Measurements from ENCODE around the gene CALN1.

The CALN1 gene

DNA sequence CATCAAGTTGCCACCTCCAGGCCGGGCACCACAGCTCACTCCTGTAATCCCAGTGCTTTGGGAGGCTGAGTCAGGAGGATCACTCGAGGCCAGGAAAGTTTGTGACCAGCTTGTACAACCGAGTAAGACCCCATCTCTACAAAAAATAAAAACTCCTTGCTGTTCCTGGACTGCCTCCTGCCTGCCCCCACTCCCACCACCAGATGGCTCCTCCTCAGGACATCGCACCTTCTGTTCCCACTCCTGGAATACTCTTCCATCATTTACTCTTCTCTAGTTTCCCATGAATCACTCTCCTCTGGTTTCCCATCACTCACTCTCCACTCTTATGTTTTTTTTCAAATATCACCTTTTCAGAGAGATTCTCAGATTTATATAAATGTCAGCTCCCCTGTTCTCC, 540.7 kb downstream of the CALN1 start:
- H3K9ac ChIP-seq (ENCODE audit: low read depth, low read length): no peak overlapping the region
- no peaks in the 10 kb centered on the region for H3K4me1 ChIP-seq (ENCODE audit: insufficient read depth, low read length)
- no peaks in the 10 kb centered on the region for H3K27me3 ChIP-seq (ENCODE audit: insufficient read depth, low read length)
- no peaks in the 10 kb centered on the region for H3K36me3 ChIP-seq (ENCODE audit: insufficient read depth, low read length)
- peaks cover 8% of the 10 kb centered on the region for H3K9me3 ChIP-seq (ENCODE audit: insufficient read depth, low read depth, low read length)
- no peak overlapping the region for H3K27ac ChIP-seq (ENCODE audit: low read depth, low read length)
- WGBS: 87% methylated on average over 4 of the region's 4 CpGs
- H3K4me3 ChIP-seq (ENCODE audit: low read length): no peak overlapping the region

DNA sequence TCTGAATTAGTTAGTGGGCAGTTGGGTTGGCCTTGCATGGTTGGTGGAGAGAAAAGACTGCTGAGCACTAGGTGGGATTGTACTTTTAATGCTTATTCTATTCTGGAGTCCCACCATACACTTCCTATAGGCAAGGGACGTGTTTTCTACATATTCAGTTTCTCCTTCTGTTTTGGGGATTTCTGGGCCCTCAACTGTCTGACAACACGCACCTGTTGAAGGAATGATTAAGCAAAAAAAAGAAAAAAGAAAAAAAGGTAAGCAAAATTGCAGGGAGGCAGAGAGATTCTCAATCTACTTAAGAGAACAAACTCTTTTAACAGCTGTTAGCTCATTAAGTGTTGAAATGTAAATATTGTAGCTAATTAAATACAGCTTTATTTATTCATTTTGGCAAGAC, 541.3 kb downstream of the CALN1 start:
- WGBS: 85% methylated on average over 2 of the region's 2 CpGs
- Histone ChIP-seq H3K27ac (ENCODE audit: low read depth, low read length) (no peak overlapping the region), H3K9me3 (ENCODE audit: insufficient read depth, low read depth, low read length) (peaks cover 2% of the 10 kb centered on the region; the same call in 1 of the 2 replicates), H3K9ac (ENCODE audit: low read depth, low read length) (no peak overlapping the region), H3K4me3 (ENCODE audit: low read length) (no peak overlapping the region), H3K4me1 (ENCODE audit: insufficient read depth, low read length) (no peaks in the 10 kb centered on the region), H3K27me3 (ENCODE audit: insufficient read depth, low read length) (no peaks in the 10 kb centered on the region), H3K36me3 (ENCODE audit: insufficient read depth, low read length) (no peaks in the 10 kb centered on the region)

DNA sequence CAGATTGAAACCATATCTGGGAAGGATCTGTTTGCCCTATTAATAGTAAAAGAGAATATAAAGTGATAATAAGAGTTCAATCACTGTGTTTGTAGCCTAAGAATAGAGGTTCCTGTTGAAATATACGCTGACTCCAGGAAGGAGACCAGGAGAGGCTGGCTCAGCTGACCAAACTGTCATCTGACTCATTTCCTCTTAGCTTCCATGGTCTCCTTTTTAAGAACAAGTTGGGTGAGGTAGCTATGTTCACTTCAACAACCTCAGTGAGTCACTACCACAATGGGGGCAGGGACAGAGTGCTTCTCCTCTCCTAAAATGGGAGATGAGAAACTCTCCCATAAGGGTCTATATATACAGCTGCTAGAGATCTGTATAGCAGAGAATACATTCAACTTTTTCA, 543.3 kb downstream of the CALN1 start:
- Histone ChIP-seq H3K27ac (ENCODE audit: low read depth, low read length) (no peak overlapping the region), H3K4me1 (ENCODE audit: insufficient read depth, low read length) (no peaks in the 10 kb centered on the region), H3K9ac (ENCODE audit: low read depth, low read length) (no peak overlapping the region), H3K9me3 (ENCODE audit: insufficient read depth, low read depth, low read length) (no peaks in the 10 kb centered on the region), H3K36me3 (ENCODE audit: insufficient read depth, low read length) (no peaks in the 10 kb centered on the region), H3K4me3 (ENCODE audit: low read length) (no peak overlapping the region), H3K27me3 (ENCODE audit: insufficient read depth, low read length) (no peaks in the 10 kb centered on the region)
- 92% methylated on average over 1 of the region's 1 CpG for WGBS

DNA sequence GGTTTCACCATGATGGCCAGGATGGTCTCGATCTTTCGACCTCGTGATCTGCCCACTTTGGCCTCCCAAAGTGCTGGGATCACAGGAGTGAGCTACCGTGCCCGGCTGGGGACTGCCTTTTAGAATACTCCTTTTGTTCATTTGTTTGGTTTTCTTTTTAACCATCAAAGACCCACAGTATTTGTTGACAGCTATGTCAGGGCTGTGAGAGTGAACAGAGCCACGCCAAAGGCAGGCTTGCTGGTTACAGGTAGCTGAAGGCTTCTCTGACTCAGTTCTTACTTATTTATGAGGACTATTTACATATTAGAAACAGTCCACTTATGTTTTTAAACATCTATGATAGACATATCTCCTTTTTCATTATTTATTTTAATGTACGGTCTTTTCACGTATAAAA, 544.5 kb downstream of the CALN1 start:
- no peaks in the 10 kb centered on the region for H3K36me3 ChIP-seq (ENCODE audit: insufficient read depth, low read length)
- no peaks in the 10 kb centered on the region for H3K27me3 ChIP-seq (ENCODE audit: insufficient read depth, low read length)
- 86% methylated on average over 5 of the region's 8 CpGs for WGBS
- no peaks in the 10 kb centered on the region for H3K9me3 ChIP-seq (ENCODE audit: insufficient read depth, low read depth, low read length)
- H3K4me3 ChIP-seq (ENCODE audit: low read length): no peak overlapping the region
- H3K4me1 ChIP-seq (ENCODE audit: insufficient read depth, low read length): no peaks in the 10 kb centered on the region
- no peak overlapping the region for H3K9ac ChIP-seq (ENCODE audit: low read depth, low read length)
- H3K27ac ChIP-seq (ENCODE audit: low read depth, low read length): no peak overlapping the region

DNA sequence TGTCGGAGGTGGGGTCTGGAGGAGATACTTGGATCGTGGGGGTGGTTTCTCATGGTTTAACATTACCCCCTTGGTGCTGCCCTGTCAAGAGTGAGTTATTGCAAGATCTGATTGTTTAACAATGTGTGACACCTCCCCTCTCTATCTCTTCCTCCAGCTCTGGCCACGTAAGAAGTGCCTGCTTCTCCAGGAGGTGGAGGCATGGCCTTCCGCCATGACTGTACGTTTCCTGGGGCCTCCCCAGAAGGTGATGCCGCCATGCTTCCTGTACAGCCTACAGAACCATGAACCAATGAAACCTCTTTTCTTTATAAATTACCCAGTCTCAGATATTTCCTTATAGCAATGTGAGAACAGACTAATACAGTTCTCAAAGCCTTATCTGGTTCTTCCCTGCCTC, 547.0 kb downstream of the CALN1 start:
- 90% methylated on average over 6 of the region's 6 CpGs for WGBS
- no peak overlapping the region for H3K4me3 ChIP-seq (ENCODE audit: low read length)
- no peak overlapping the region for H3K27ac ChIP-seq (ENCODE audit: low read depth, low read length)
- H3K36me3 ChIP-seq (ENCODE audit: insufficient read depth, low read length): no peaks in the 10 kb centered on the region
- H3K9me3 ChIP-seq (ENCODE audit: insufficient read depth, low read depth, low read length): no peaks in the 10 kb centered on the region
- no peaks in the 10 kb centered on the region for H3K4me1 ChIP-seq (ENCODE audit: insufficient read depth, low read length)
- H3K27me3 ChIP-seq (ENCODE audit: insufficient read depth, low read length): no peaks in the 10 kb centered on the region
- H3K9ac ChIP-seq (ENCODE audit: low read depth, low read length): no peak overlapping the region

DNA sequence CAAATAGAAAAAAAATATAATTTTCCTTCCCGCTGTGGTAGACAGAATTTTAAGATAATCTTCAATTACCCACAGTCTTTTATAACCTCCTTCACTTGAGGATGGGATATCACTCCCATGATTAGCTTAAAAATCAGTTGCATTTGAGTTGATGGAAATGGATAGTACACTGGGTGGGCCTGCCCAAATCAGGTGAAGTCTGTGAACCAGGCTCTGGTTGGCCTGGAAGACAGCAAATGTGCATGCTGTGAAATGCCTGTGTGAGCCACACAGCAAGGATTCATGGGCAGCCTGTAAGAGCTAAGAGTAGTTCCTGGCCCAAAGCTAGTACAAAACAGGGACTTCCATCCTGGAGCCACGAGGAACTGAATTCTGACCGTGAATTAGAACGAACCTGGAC, 548.0 kb downstream of the CALN1 start:
- Histone ChIP-seq H3K27me3 (ENCODE audit: insufficient read depth, low read length) (no peaks in the 10 kb centered on the region), H3K4me3 (ENCODE audit: low read length) (no peak overlapping the region), H3K36me3 (ENCODE audit: insufficient read depth, low read length) (no peaks in the 10 kb centered on the region), H3K9me3 (ENCODE audit: insufficient read depth, low read depth, low read length) (no peaks in the 10 kb centered on the region), H3K9ac (ENCODE audit: low read depth, low read length) (no peak overlapping the region), H3K4me1 (ENCODE audit: insufficient read depth, low read length) (no peaks in the 10 kb centered on the region), H3K27ac (ENCODE audit: low read depth, low read length) (no peak overlapping the region)
- WGBS: 97% methylated on average over 4 of the region's 4 CpGs

DNA sequence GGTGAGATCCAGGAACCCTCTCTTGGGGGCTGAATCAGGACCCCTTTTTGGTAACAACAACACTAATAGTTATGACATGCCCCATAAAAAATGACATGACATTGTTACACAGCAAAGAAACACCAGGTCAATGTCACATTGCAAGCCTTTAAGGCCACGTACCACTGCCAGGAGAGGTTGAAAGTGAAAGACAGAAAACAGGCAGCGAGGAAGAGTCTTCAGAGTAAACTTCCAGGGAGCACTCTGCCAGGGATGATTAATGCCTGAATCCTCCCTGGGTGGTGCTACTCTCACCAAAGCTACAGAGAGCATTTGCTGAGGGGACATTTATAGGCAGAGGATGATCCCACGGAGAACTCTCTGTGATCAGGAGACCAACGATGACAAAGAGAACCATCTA, 551.6 kb downstream of the CALN1 start:
- Histone ChIP-seq H3K9ac (ENCODE audit: low read depth, low read length) (no peak overlapping the region), H3K27me3 (ENCODE audit: insufficient read depth, low read length) (no peaks in the 10 kb centered on the region), H3K4me1 (ENCODE audit: insufficient read depth, low read length) (no peaks in the 10 kb centered on the region), H3K4me3 (ENCODE audit: low read length) (no peak overlapping the region), H3K9me3 (ENCODE audit: insufficient read depth, low read depth, low read length) (no peaks in the 10 kb centered on the region), H3K27ac (ENCODE audit: low read depth, low read length) (no peak overlapping the region), H3K36me3 (ENCODE audit: insufficient read depth, low read length) (no peaks in the 10 kb centered on the region)
- WGBS: 89% methylated on average over 4 of the region's 4 CpGs

DNA sequence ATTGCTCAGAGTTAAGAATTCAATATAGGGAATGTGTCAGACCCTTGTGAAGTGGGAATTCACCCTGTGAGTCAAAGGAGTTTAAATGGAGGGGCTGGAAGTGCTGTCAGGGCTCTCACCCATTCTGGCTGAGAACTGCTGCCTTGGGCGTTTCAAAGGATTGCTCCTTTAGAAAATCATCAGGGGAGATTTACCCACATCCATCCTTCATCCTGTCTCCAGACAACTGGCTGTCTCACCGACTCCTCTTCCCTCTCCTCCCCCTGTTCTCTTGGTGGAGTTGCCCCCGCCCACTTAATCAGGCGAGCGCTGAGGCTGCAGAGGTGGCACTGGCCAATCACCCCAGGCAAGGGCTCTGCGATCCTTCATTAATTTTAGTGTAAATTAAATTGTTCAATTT, 554.8 kb downstream of the CALN1 start:
- H3K27me3 ChIP-seq (ENCODE audit: insufficient read depth, low read length): no peaks in the 10 kb centered on the region
- H3K9me3 ChIP-seq (ENCODE audit: insufficient read depth, low read depth, low read length): no peaks in the 10 kb centered on the region
- WGBS: 83% methylated on average over 6 of the region's 6 CpGs
- no peak overlapping the region for H3K4me3 ChIP-seq (ENCODE audit: low read length)
- H3K4me1 ChIP-seq (ENCODE audit: insufficient read depth, low read length): no peaks in the 10 kb centered on the region
- H3K9ac ChIP-seq (ENCODE audit: low read depth, low read length): no peak overlapping the region
- no peak overlapping the region for H3K27ac ChIP-seq (ENCODE audit: low read depth, low read length)
- no peaks in the 10 kb centered on the region for H3K36me3 ChIP-seq (ENCODE audit: insufficient read depth, low read length)

DNA sequence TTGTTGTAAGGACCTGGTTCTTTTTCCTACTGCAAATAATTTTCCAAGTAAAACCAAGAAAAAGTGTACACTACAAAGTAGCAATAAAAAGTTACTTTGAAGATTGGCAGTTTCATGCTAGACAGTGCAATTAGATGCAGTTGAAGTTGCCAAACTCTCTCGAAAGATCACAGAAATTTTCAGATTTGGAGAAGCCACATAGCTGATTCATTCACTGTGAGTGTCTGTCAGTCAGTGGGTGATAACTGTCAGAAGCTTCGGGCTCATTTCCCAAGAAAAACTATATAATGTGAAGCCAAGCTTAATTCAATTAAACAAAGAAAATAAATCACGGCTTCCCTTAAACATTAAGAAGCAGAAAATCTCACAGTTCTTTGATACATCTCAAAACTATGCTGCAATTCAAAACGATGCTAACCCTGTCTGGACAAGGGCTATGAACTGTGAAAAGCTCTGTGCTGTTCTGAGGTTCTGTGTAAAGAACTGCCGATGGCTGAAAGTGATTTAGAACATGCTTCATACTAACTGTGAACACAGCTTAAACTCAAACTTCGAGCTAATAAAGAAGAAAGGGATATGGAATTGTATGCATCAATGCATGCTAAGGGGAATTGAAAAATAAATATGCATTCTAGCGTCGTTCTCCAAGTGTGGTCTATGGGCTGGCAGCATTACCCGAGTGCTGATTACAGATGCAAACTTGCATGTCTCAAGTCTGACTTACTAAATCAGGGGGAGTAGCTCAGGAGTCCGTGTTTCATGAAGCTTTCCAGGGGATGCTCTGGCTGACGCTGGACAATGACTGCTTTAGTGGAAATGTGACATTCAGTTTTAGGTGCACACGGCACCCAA, 557.4 kb downstream of the CALN1 start:
- Histone ChIP-seq H3K27me3 (ENCODE audit: insufficient read depth, low read length) (no peaks in the 10 kb centered on the region), H3K9ac (ENCODE audit: low read depth, low read length) (no peak overlapping the region), H3K9me3 (ENCODE audit: insufficient read depth, low read depth, low read length) (no peaks in the 10 kb centered on the region), H3K4me1 (ENCODE audit: insufficient read depth, low read length) (no peaks in the 10 kb centered on the region), H3K4me3 (ENCODE audit: low read length) (no peak overlapping the region), H3K36me3 (ENCODE audit: insufficient read depth, low read length) (no peaks in the 10 kb centered on the region), H3K27ac (ENCODE audit: low read depth, low read length) (no peak overlapping the region)
- 88% methylated on average over 12 of the region's 12 CpGs for WGBS

DNA sequence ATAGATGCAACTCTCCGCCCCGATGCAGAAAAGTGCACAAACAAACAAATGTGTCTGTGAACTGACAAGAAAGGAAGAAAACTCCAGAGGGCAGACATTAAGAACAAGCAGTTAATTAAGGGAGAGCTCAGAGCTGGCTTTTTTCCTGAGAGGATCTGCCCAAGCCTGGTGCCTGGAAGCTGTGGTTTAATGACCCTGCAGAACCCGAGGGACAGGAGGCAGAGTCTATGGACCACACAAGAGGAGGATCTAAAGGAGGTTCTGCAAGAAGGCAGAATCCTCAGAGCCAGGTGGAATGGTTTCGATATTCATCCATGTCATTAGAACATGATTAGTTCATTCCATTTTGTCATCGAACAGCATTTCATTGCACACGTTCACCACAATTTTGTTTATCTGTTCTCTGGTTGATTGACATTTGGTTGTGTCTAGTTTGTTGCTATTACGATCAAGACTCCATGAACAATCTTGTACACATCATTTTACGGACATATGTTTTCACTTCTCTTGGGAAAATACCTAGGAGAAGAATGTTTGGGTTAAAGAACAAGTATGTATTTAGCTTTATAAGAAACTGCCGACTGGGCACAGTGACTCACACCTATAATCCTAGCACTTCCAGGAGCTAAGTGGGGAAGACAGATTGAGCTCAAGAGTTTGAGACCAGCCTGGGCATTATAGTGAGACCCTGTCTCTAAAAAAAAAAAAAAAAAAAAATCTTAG, 560.2 kb downstream of the CALN1 start:
- Histone ChIP-seq H3K27me3 (ENCODE audit: insufficient read depth, low read length) (no peaks in the 10 kb centered on the region), H3K9me3 (ENCODE audit: insufficient read depth, low read depth, low read length) (no peaks in the 10 kb centered on the region)

DNA sequence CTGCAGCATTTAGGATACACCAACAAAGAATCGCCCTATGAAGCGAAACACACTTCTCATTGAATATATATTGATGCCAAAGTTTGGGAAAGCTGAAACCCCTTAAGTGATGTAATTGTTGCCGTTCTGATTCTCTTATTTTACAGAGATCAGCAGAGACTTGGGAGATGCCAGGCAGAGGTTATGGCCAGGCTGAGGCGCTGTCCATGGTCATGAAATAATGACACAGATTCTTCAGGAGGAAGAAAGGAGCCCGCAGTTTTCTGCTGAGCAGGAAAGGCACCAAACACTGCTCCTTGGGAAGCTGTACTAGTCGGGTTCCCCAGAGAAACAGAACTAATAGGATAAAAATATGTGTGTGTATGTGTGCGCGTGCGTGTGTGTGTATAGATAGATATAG, 566.0 kb downstream of the CALN1 start:
- Histone ChIP-seq H3K36me3 (ENCODE audit: insufficient read depth, low read length) (no peaks in the 10 kb centered on the region), H3K9me3 (ENCODE audit: insufficient read depth, low read depth, low read length) (no peaks in the 10 kb centered on the region), H3K4me1 (ENCODE audit: insufficient read depth, low read length) (peaks cover 10% of the 10 kb centered on the region; the same call in 1 of the 2 replicates), H3K27me3 (ENCODE audit: insufficient read depth, low read length) (no peaks in the 10 kb centered on the region), H3K9ac (ENCODE audit: low read depth, low read length) (no peak overlapping the region), H3K4me3 (ENCODE audit: low read length) (no peak overlapping the region), H3K27ac (ENCODE audit: low read depth, low read length) (no peak overlapping the region)
- 56% methylated on average over 5 of the region's 9 CpGs for WGBS

More for the DNA sequence above, 560.2 kb downstream of the CALN1 start:
- H3K4me1 ChIP-seq (ENCODE audit: insufficient read depth, low read length): no peaks in the 10 kb centered on the region
- 95% methylated on average over 8 of the region's 9 CpGs for WGBS
- H3K9ac ChIP-seq (ENCODE audit: low read depth, low read length): no peak overlapping the region
- H3K27ac ChIP-seq (ENCODE audit: low read depth, low read length): no peak overlapping the region
- H3K4me3 ChIP-seq (ENCODE audit: low read length): no peak overlapping the region
- no peaks in the 10 kb centered on the region for H3K36me3 ChIP-seq (ENCODE audit: insufficient read depth, low read length)

Measured in HUES64 (cell line).